ENCODE measurements around the gene FAM83D.

The FAM83D gene

GRCh38 chr20:38937000-38937399, 10.8 kb downstream of the FAM83D start:
- H3K4me2 ChIP-seq (ENCODE audit: low read length): no peak overlapping the region
- no peaks in the 10 kb centered on the region for H3K27me3 ChIP-seq (ENCODE audit: control insufficient read depth, low read length)
- no peaks in the 10 kb centered on the region for H3K9me2 ChIP-seq (replicated peaks; ENCODE audit: control insufficient read depth, low read length)
- H4K20me1 ChIP-seq (ENCODE audit: control insufficient read depth, insufficient read depth, low read depth, low read length): peaks cover 54% of the 10 kb centered on the region
- H3K9me3 ChIP-seq (ENCODE audit: control insufficient read depth, insufficient read depth, low read length): no peaks in the 10 kb centered on the region
- peaks cover 100% of the 10 kb centered on the region for H3K79me2 ChIP-seq (ENCODE audit: control insufficient read depth, low read length)
- H3F3A ChIP-seq (ENCODE audit: control insufficient read depth, insufficient read depth): no peaks in the 10 kb centered on the region
- H3K36me3 ChIP-seq (ENCODE audit: control insufficient read depth, low read length): peaks cover 94% of the 10 kb centered on the region
- no peak overlapping the region for H3K4me3 ChIP-seq (ENCODE audit: low read length)
- TF ChIP-seq EZH2phosphoT487 (IDR thresholded peaks at IDR 0.05; ENCODE audit: borderline replicate concordance, low read length) (no peak), CTCF (IDR thresholded peaks at IDR 0.05; ENCODE audit: low read depth, low read length, poor library complexity, severe bottlenecking) (no peak)
- no peak overlapping the region for H3K27ac ChIP-seq (ENCODE audit: low read depth, low read length)
- peaks cover 18% of the 10 kb centered on the region for H3K4me1 ChIP-seq (ENCODE audit: control insufficient read depth, low read length)

GRCh38 chr20:38937978-38938473, 11.8 kb downstream of the FAM83D start:
- Histone ChIP-seq H3K4me2 (ENCODE audit: low read length) (no peak overlapping the region), H3K4me1 (ENCODE audit: control insufficient read depth, low read length) (peaks cover 12% of the 10 kb centered on the region), H3K9me3 (ENCODE audit: control insufficient read depth, insufficient read depth, low read length) (no peaks in the 10 kb centered on the region), H3K27ac (ENCODE audit: low read depth, low read length) (no peak overlapping the region), H3K36me3 (ENCODE audit: control insufficient read depth, low read length) (peaks cover 95% of the 10 kb centered on the region), H3K79me2 (ENCODE audit: control insufficient read depth, low read length) (peaks cover 100% of the 10 kb centered on the region), H3K4me3 (ENCODE audit: low read length) (no peak overlapping the region), H3K27me3 (ENCODE audit: control insufficient read depth, low read length) (no peaks in the 10 kb centered on the region), H3K9me2 (replicated peaks; ENCODE audit: control insufficient read depth, low read length) (no peaks in the 10 kb centered on the region), H4K20me1 (ENCODE audit: control insufficient read depth, insufficient read depth, low read depth, low read length) (peaks cover 49% of the 10 kb centered on the region), H3F3A (ENCODE audit: control insufficient read depth, insufficient read depth) (no peaks in the 10 kb centered on the region)
- TF ChIP-seq EZH2phosphoT487 (IDR thresholded peaks at IDR 0.05; ENCODE audit: borderline replicate concordance, low read length) (no peak), CTCF (IDR thresholded peaks at IDR 0.05; ENCODE audit: low read depth, low read length, poor library complexity, severe bottlenecking) (no peak)

GRCh38 chr20:38939686-38940085, 13.5 kb downstream of the FAM83D start:
- Histone ChIP-seq H3K27me3 (ENCODE audit: control insufficient read depth, low read length) (no peaks in the 10 kb centered on the region), H3K4me2 (ENCODE audit: low read length) (no peak overlapping the region), H3K27ac (ENCODE audit: low read depth, low read length) (no peak overlapping the region), H4K20me1 (ENCODE audit: control insufficient read depth, insufficient read depth, low read depth, low read length) (peaks cover 47% of the 10 kb centered on the region), H3F3A (ENCODE audit: control insufficient read depth, insufficient read depth) (no peaks in the 10 kb centered on the region), H3K36me3 (ENCODE audit: control insufficient read depth, low read length) (peaks cover 96% of the 10 kb centered on the region), H3K9me3 (ENCODE audit: control insufficient read depth, insufficient read depth, low read length) (no peaks in the 10 kb centered on the region), H3K4me1 (ENCODE audit: control insufficient read depth, low read length) (peaks cover 10% of the 10 kb centered on the region; the same call in 1 of the 2 replicates), H3K9me2 (replicated peaks; ENCODE audit: control insufficient read depth, low read length) (no peaks in the 10 kb centered on the region), H3K4me3 (ENCODE audit: low read length) (no peak overlapping the region), H3K79me2 (ENCODE audit: control insufficient read depth, low read length) (peaks cover 96% of the 10 kb centered on the region)
- no peak for TF ChIP-seq CTCF (IDR thresholded peaks at IDR 0.05; ENCODE audit: low read depth, low read length, poor library complexity, severe bottlenecking)
- TF ChIP-seq EZH2phosphoT487 (IDR thresholded peaks at IDR 0.05; ENCODE audit: borderline replicate concordance, low read length): no peak
